CD14-positive monocyte (primary cell): Measurements from ENCODE around the gene KIAA0232. TPM values are rescaled to one million over a fixed set of nuclear protein-coding genes. Genes with fewer than 3 reads are reported as not detected.

Experiments
- DNase-seq, 3 donors: peaks; one replicate each; pipeline ENCODE4 v3.0.0-alpha.2; 2011 to 2022
- H2AFZ ChIP-seq: 2 replicates; pipeline ENCODE4 v1.6.0; 2012; ENCODE audit warnings: mild to moderate bottlenecking, low read depth, low read length, inconsistent platforms; ENCODE audit not compliant: insufficient read depth, poor library complexity, severe bottlenecking
- H3K27ac ChIP-seq, 2 donors: 1 replicate in 1 of 2; 2 replicates in 1 of 2; pipeline ENCODE4 v1.5.1; 2012 to 2013; ENCODE audit warnings: low read length in 2 of 2, control low read depth in 1 of 2, inconsistent platforms in 1 of 2, low read depth in 1 of 2, mild to moderate bottlenecking in 1 of 2
- H3K27me3 ChIP-seq, 2 donors: one replicate each; pipeline versions ENCODE4 v1.6.0 to v1.6.1; 2011 to 2013; ENCODE audit warnings: low read length in 2 of 2; ENCODE audit not compliant: control insufficient read depth in 2 of 2, insufficient read depth in 2 of 2
- H3K36me3 ChIP-seq, 2 donors: replicated peaks in 1 of 2; 1 replicate in 1 of 2; 2 replicates in 1 of 2; pipeline versions ENCODE4 v1.5.1 to v1.6.1; 2012 to 2013; ENCODE audit warnings: low read length in 2 of 2, control low read depth in 1 of 2, inconsistent platforms in 1 of 2, mild to moderate bottlenecking in 1 of 2; ENCODE audit not compliant: insufficient read depth in 2 of 2, control insufficient read depth in 1 of 2
- H3K4me1 ChIP-seq, 2 donors: 1 replicate in 1 of 2; 2 replicates in 1 of 2; pipeline versions ENCODE4 v1.5.1 to v1.6.1; 2012 to 2013; ENCODE audit warnings: low read length in 2 of 2, control low read depth in 1 of 2, inconsistent platforms in 1 of 2, mild to moderate bottlenecking in 1 of 2, moderate library complexity in 1 of 2; ENCODE audit not compliant: insufficient read depth in 2 of 2, control insufficient read depth in 1 of 2
- H3K4me2 ChIP-seq: replicated peaks from 2 replicates; pipeline ENCODE3; 2012; ENCODE audit warnings: low read length, moderate library complexity, mild to moderate bottlenecking; ENCODE audit not compliant: poor library complexity, severe bottlenecking; ENCODE audit errors: extremely low read depth
- H3K4me3 ChIP-seq, 3 experiments: fragments of 200-600 bp in 1 of 3; sonication (generic) in 1 of 3; replicated peaks in 1 of 3; 1 replicate in 2 of 3; 2 replicates in 1 of 3; pipeline ENCODE4 v1.5.1; 2011 to 2013; ENCODE audit warnings: low read length in 3 of 3, mild to moderate bottlenecking in 3 of 3, control low read depth in 2 of 3, low read depth in 2 of 3, inconsistent platforms in 1 of 3, moderate library complexity in 1 of 3
- H3K79me2 ChIP-seq: 2 replicates; pipeline ENCODE4 v1.6.0; 2012; ENCODE audit warnings: mild to moderate bottlenecking, control low read depth, inconsistent platforms, low read length, moderate library complexity; ENCODE audit not compliant: insufficient read depth
- H3K9ac ChIP-seq: 2 replicates; pipeline ENCODE4 v1.6.0; 2017; ENCODE audit warnings: low read length, mild to moderate bottlenecking; ENCODE audit not compliant: insufficient read depth, poor library complexity, severe bottlenecking
- H3K9me3 ChIP-seq, 2 donors: replicated peaks in 1 of 2; 1 replicate in 1 of 2; 2 replicates in 1 of 2; pipeline versions ENCODE4 v1.5.1 to v1.6.1; 2012 to 2013; ENCODE audit warnings: low read length in 2 of 2, control low read depth in 1 of 2; ENCODE audit not compliant: control insufficient read depth in 1 of 2, insufficient read depth in 1 of 2
- H4K20me1 ChIP-seq: 2 replicates; pipeline ENCODE4 v1.6.0; 2012; ENCODE audit warnings: mild to moderate bottlenecking, low read length, control low read depth, moderate library complexity; ENCODE audit not compliant: insufficient read depth
- H3K27ac Mint-ChIP-seq, 7 donors: one replicate each; pipeline ENCODE4 v1.8.0; 2020; ENCODE audit warnings: mild to moderate bottlenecking in 7 of 7, mixed read lengths in 7 of 7, moderate library complexity in 6 of 7, inconsistent platforms in 2 of 7
- H3K27me3 Mint-ChIP-seq, 3 donors: one replicate each; pipeline ENCODE4 v1.8.0; 2021 to 2022; ENCODE audit warnings: low read depth in 3 of 3, mild to moderate bottlenecking in 3 of 3, mixed read lengths in 3 of 3, moderate library complexity in 3 of 3, inconsistent platforms in 1 of 3
- H3K36me3 Mint-ChIP-seq, 2 donors: one replicate each; pipeline ENCODE4 v1.8.0; 2020; ENCODE audit warnings: mixed read lengths in 2 of 2, inconsistent platforms in 1 of 2, mild to moderate bottlenecking in 1 of 2
- H3K4me1 Mint-ChIP-seq: one replicate; pipeline ENCODE4 v1.8.0; 2020; ENCODE audit warnings: mild to moderate bottlenecking, mixed read lengths
- H3K4me3 Mint-ChIP-seq, 2 donors: one replicate each; pipeline ENCODE4 v1.8.0; 2020; ENCODE audit warnings: mild to moderate bottlenecking in 2 of 2, mixed read lengths in 2 of 2, moderate library complexity in 1 of 2
- H3K9me3 Mint-ChIP-seq, 7 donors: one replicate each; pipeline ENCODE4 v1.8.0; 2020 to 2022; ENCODE audit warnings: mixed read lengths in 7 of 7, mild to moderate bottlenecking in 6 of 7, moderate library complexity in 6 of 7, inconsistent platforms in 2 of 7
- WGBS: methylation state at CpG from one replicate; pipeline ENCODE4 v1.1.5; 2013; ENCODE audit warnings: missing lambda C conversion rate; ENCODE audit not compliant: insufficient coverage; 5-methylcytosine and 5-hydroxymethylcytosine counted together
- intact Hi-C, 2 donors: fragments of 100-400 bp; cut with micrococcal nuclease; formaldehyde crosslinking; loops; one replicate each; pipeline versions ENCODE4 v1.15.0 to v1.15.1; 2023
- polyA plus RNA-seq, 3 donors: library from polyadenylated mRNA; depleted of rRNA in 1 of 3; unstranded in 2 of 3; stranded (reverse) in 1 of 3; fragments of 300-500 nt in 2 of 3; fragments of >200 nt in 1 of 3; fragmentation: Illumina TruSeq in 2 of 3; gene quantifications; 1 replicate in 2 of 3; 2 replicates in 1 of 3; pipeline ENCODE4 v1.2.3, GENCODE V29; 2012 to 2021
- TF ChIP-seq, protein P1 (sequence below): fragments of 200-600 bp; IDR thresholded peaks from one replicate; pipeline ENCODE4 v1.8.0; 2022; ENCODE audit warnings: antibody characterized with exemption, mild to moderate bottlenecking

Gene KIAA0232
- polyA plus RNA-seq, 3 donors = 12.3 to 27.3 (median 20.6) TPM

DNA sequence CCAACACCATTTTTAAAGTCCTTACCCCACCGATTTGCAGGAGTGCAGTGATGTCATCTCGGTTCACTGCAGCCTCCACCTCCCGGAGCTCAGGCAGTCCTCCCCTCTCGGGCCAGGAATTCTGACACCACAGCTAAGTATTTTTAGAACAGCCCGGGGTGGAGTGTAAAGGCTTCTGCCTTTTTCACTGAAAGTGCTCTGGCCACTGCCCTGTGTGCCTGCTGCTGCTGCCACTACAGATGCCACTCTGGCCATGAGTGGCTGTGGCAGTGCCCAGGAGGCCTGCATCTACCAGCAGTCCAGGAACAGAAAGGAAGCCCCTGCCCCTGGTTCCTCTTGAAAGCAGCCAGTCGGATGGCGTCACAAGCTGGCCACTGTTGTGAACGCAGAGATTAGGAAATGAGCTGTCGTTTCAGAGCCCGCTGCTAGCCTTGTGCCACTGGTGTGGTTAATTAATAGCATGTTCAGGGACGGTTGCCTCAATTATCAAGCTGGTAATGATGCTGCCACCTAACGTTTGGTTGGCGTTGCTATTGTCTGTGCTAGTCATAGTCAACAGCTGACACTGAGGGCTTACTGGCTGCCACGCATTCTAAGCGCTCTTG, 103.5 kb downstream of the KIAA0232 start:
- intact Hi-C loops = loop anchor here in 1 of 2 donors (5.0 kb wide), 1 partner anchor 41 kb away; no protein-coding TSS in a partner anchor
- Histone ChIP-seq H3K27ac (peak overlapping the region; percentile 71 to 92), H3K79me2 (no peaks in the 10 kb centered on the region), H3K9me3 (peaks cover 9 to 18% of the 10 kb centered on the region in 2 donors), H4K20me1 (no peaks in the 10 kb centered on the region), H2AFZ (peak overlapping the region; percentile 70), H3K27me3 (no peaks in the 10 kb centered on the region), H3K4me3 (peak overlapping the region in 1 of 3 experiments; percentile 60), H3K36me3 (peaks cover 26 to 35% of the 10 kb centered on the region in 2 donors), H3K4me2 (peak overlapping the region; percentile 45), H3K4me1 (peaks cover 49 to 54% of the 10 kb centered on the region in 2 donors), H3K9ac (peak overlapping the region; percentile 53)
- Mint-ChIP-seq H3K27ac (peak overlapping the region; percentile 93 to 99 (median 97)), H3K4me3 (peak overlapping the region; percentile 55 to 63), H3K36me3 (peaks cover 33 to 40% of the 10 kb centered on the region in 2 donors), H3K27me3 (peaks cover 0 to 2% (median 1%) of the 10 kb centered on the region in 3 donors), H3K9me3 (peaks cover 5 to 17% (median 14%) of the 10 kb centered on the region in 7 donors), H3K4me1 (peaks cover 50% of the 10 kb centered on the region)
- WGBS = 5% methylated on average over 11 of the region's 15 CpGs
- TF ChIP-seq, protein P1, sequence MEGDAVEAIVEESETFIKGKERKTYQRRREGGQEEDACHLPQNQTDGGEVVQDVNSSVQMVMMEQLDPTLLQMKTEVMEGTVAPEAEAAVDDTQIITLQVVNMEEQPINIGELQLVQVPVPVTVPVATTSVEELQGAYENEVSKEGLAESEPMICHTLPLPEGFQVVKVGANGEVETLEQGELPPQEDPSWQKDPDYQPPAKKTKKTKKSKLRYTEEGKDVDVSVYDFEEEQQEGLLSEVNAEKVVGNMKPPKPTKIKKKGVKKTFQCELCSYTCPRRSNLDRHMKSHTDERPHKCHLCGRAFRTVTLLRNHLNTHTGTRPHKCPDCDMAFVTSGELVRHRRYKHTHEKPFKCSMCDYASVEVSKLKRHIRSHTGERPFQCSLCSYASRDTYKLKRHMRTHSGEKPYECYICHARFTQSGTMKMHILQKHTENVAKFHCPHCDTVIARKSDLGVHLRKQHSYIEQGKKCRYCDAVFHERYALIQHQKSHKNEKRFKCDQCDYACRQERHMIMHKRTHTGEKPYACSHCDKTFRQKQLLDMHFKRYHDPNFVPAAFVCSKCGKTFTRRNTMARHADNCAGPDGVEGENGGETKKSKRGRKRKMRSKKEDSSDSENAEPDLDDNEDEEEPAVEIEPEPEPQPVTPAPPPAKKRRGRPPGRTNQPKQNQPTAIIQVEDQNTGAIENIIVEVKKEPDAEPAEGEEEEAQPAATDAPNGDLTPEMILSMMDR = peak; percentile 50
- DNase-seq = peak; percentile 95 to 98 (median 95)

DNA sequence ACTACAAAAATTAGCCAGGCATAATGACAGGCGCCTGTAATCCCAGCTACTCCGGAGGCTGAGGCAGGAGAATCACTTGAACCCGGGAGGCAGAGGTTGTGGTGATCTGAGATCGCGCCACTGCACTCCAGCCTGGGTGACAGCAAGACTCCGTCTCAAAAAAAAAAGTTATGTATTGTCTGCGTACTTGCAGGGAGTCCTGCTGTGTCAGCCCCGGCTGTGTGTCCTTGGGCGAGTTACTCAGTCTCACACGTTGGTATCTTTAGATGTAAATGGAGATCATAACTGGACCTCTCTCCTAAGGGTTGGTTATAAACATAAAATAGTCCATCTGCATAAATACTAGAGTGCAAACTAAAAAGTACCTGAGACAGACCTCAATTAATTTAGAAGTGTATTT, 104.4 kb downstream of the KIAA0232 start:
- Histone ChIP-seq H3K79me2 (no peaks in the 10 kb centered on the region), H4K20me1 (no peaks in the 10 kb centered on the region), H3K27ac (peak overlapping the region; percentile 84 to 92), H3K27me3 (no peaks in the 10 kb centered on the region), H3K36me3 (peaks cover 18 to 27% of the 10 kb centered on the region in 2 donors), H2AFZ (no peak overlapping the region), H3K4me2 (peak overlapping the region; percentile 60), H3K9ac (peak overlapping the region; percentile 43), H3K4me1 (peaks cover 57 to 63% of the 10 kb centered on the region in 2 donors), H3K9me3 (peaks cover 9 to 18% of the 10 kb centered on the region in 2 donors), H3K4me3 (peak overlapping the region in 1 of 3 experiments; percentile 60)
- H3K36me3 Mint-ChIP-seq = peaks cover 25 to 32% of the 10 kb centered on the region in 2 donors
- no peak for DNase-seq
- H3K4me3 Mint-ChIP-seq = no peak overlapping the region
- intact Hi-C loops = loop anchor here in 1 of 2 donors (5.0 kb wide), 1 partner anchor 40 kb away; no protein-coding TSS in a partner anchor
- TF ChIP-seq, protein P1 = no peak
- H3K27ac Mint-ChIP-seq = peak overlapping the region; percentile 91 to 97 (median 97)
- peaks cover 58% of the 10 kb centered on the region for H3K4me1 Mint-ChIP-seq
- H3K27me3 Mint-ChIP-seq = peaks cover 0 to 2% (median 1%) of the 10 kb centered on the region in 3 donors
- peaks cover 5 to 20% (median 17%) of the 10 kb centered on the region in 7 donors for H3K9me3 Mint-ChIP-seq
- WGBS = 85% methylated on average over 10 of the region's 10 CpGs
